ENCODE measurements around the gene DEAF1.

The DEAF1 gene

GRCh38 chr11:722346-722811 is 27.4 kb upstream of the DEAF1 start:
- no peak overlapping the region for H3K27ac ChIP-seq
- DNase-seq (ENCODE audit: low read depth, low spot score) = no peak

GRCh38 chr11:721741-722345 is 26.8 kb upstream of the DEAF1 start:
- DNase-seq (ENCODE audit: low read depth, low spot score) = no peak
- H3K27ac ChIP-seq = no peak overlapping the region

DNA sequence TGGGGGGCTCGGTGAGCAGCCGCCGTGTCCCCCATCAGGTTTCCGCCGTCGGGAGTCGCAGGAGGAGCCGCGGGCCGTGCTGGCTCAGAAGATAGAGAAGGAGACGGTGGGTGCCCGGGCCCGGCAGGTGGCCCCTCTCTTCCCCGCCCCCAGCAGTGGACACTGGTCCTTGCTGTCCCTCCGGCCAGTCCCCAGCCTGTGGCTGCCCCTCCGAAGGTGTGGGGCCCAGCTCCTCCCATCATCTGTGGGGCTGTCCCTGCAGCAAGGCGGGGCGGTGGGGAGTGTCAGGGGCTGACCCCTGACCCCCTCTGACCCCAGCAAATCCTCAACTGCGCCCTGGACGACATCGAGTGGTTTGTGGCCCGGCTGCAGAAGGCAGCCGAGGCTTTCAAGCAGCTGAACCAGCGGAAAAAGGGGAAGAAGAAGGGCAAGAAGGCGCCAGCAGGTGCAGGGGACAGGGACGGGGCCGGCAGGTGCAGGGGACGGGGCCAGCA is 26.3 kb upstream of the DEAF1 start:
- no peak for DNase-seq (ENCODE audit: low read depth, low spot score)

GRCh38 chr11:720642-721246 is 25.7 kb upstream of the DEAF1 start:
- no peak overlapping the region for H3K27ac ChIP-seq
- DNase-seq (ENCODE audit: low read depth, low spot score) = no peak

More for the DNA sequence above, 26.3 kb upstream of the DEAF1 start:
- H3K27ac ChIP-seq = no peak overlapping the region

GRCh38 chr11:720017-720641 is 25.1 kb upstream of the DEAF1 start:
- DNase-seq (ENCODE audit: low read depth, low spot score) = no peak
- no peak overlapping the region for H3K27ac ChIP-seq

DNA sequence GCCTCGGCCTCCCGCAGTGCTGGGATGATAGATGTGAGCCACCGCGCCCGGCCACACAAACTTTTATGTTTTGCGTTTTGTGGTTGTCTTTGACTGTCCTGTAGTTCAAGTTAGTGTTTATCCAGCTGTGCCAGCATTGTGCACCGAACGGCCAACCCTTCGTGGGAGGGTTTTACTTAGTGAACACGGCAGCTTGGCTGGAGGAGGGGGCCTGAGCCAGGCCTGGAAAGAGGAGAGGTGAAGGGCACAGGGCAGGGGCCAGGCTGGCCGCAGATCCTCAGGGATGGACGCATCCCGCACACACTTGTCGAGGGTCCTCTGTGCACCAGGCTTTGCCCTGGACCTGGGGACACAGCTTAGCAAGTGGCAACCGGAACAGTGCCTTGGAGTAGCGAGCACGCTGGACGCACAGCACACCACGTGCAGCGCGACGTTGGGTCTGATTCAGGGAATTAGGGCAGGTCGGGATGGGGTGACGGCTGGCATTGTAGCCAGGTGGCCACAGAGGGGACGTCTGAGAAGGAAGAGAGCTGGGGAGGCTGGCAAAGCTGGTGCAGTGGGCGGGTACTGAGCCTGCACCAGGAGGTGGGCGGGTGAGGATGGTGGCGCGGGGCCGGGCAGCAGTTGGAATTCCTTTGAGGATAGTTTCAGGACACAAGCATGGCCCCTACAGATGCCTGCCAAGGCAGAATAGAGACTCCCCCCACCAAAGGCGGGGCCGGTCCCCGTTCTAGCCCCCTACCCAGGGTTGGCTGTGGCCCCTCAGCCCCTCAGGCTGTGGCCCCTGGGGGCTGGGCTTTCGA is 24.4 kb upstream of the DEAF1 start:
- no peak overlapping the region for H3K27ac ChIP-seq
- DNase-seq (ENCODE audit: low read depth, low spot score) = no peak

GRCh38 chr11:714436-714835 is 19.4 kb upstream of the DEAF1 start:
- no peak for DNase-seq (ENCODE audit: low read depth, low spot score)
- no peak overlapping the region for H3K27ac ChIP-seq

DNA sequence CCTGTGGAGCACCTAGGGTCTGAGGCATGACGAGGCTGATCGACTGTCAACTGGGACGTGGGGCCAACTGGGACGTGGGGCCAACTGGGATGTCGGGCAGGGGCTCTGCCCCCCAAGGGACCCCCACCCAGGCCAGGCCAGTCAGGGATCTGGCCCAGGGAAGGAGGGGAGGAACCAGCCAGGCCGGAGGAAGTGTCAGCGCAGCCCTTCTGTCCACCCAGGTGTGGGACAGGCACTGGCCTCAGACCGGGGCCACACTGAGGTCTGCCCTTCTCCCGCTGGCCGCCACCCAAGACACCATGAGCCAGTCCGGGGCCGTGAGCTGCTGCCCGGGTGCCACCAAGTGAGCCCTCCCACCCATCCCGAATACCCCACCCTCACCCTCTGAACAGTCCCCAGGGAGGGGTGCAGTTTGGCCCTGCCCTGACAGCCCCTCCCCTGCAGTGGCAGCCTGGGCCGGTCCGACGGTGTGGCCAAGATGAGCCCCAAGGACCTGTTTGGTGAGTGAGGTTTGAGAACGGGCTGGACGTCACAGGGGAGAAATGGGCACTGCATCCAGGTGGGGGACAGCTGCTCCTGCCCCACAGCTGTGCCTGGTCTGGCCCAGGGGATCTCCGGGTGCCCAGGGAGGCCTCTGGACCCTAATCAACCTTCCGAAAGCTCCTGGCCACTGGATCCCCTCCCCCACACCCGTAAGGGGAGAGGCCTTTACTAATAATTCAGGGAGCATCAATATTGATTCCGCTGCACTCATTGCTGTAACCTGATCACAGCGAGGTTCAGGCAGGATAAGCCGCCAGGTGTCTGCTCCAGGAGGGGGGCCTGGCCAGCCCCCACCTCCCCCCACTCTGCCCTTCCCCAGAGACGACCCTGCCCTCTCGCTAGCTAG is 14.3 kb upstream of the DEAF1 start:
- H3K27ac ChIP-seq = no peak overlapping the region
- DNase-seq (ENCODE audit: low read depth, low spot score) = no peak

DNA sequence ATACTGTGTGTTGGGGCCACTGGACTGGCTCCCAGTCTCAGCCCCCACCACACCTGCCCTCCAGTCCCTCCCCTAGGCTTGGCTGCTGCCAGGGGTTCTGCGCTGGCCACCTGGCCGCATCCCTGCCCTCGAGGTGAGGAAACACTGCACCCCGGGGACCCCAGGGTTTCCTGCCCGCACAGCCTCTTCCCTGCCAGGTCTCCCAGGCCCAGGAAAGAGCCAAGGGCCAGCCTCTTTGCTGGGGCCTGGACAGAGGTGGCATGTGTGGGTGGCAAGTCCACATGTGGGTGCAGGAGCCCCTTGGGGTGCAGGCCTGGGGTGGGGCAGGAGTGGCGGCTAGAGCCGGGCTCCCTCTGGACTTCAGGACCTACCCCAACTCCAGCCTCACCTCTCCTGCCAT is 13.5 kb upstream of the DEAF1 start:
- peak overlapping the region; percentile 94 for H3K27ac ChIP-seq
- no peak for DNase-seq (ENCODE audit: low read depth, low spot score)

DNA sequence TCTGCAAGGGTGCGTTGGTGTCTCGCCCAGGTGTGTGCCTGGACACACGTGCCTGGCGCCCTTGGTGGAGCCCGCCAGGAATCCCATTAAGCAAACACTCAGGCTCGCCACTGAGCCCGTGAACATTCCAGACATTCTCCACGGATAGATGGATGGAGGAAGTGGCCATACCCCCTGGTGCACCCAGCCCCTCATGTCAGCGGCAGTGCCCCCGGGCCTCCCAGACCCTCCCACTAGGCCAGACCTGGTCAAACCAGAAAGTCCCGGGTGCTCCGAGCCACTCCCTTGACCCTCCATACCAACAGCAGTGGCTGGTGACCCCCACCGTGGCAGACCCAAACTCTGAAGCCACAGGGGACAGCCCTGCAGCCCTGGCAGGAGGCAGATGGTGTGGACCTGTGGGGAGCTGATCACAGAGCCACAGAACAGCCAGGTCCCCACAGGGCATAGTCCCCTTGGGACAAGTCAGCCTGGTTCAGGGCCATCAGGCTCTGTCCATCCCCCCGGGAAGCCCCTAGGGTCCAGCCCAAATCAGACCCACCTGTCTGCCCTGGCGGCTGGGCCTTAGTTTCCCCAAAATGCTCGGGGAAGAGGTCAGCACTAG is 12.9 kb upstream of the DEAF1 start:
- peak overlapping the region; percentile 94 for H3K27ac ChIP-seq
- DNase-seq (ENCODE audit: low read depth, low spot score) = no peak

GRCh38 chr11:706957-707816 is 12.2 kb upstream of the DEAF1 start:
- H3K27ac ChIP-seq = peak overlapping the region; percentile 94
- DNase-seq (ENCODE audit: low read depth, low spot score) = no peak

DNA sequence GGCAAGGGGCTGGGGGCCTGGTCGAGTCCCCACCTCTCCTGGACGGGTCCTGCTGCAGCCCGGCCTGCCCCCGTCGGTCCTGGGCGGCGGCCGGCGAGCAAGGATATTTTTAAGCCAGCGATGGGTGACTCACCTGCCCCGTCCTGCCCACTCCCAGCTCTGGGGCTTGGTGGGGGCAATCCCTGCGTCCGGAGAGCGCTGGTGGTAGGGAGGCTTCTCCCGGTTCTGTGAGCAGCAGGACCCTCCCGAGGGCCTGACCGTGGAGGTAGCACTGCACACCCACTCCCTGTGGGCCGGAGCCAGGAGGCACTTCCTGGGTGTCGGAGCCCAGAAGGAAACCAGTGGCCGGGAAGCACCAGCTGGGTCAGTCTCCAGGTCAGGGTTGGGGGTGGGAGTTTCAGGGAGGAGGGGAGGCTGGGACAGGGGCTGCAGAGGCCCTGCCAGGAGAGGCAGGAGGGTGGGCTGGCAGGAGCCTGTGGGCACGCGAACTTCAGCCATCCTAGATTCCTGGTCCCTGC is 11.5 kb upstream of the DEAF1 start:
- peak overlapping the region; percentile 94 for H3K27ac ChIP-seq
- DNase-seq (ENCODE audit: low read depth, low spot score) = no peak

DNA sequence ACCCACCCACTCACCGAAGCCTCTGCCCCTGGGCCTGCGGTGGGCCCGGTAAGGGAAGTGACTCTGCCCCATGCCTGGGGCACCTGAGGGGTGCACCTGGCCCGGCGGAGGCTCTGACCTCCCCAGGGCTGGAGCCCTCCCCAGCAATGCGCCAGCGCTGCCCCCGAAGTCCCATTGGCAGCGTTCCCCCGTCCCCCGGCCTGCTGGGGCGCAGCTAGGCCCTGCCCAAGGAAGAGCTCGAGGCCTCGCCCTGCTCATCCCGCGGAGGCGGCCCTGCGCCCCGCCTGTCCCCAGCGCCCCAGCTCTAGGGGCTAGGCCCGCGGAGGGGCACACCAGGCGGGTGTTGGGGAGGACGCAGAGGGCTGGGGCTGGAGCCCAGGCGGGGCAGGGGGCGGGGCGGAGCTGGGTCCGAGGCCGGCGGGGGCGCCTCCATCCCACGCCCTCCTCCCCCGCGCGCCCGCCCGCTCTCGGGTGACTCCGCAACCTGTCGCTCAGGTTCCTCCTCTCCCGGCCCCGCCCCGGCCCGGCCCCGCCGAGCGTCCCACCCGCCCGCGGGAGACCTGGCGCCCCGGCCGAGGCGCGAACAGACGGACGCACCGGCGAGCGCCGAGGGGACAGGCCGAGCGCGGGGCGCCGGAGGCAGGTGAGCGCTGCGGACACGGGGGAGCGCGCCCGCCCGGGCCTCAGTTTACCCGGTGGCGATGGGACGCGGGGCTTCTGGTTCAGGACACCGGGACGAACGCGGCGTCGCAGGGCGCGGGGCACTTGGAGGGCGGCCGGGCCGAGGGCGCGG is 10.8 kb upstream of the DEAF1 start, which contains the start of gene EPS8L2:
TSS of gene EPS8L2 (plus strand) at position 586 of the 793 bp plus-strand sequence. CDS start 3,177 bp downstream, outside the sequence.
- H3K27ac ChIP-seq = peak within 1 kb of the TSS; percentile 94
- no peak for DNase-seq (ENCODE audit: low read depth, low spot score)

- no peak for DNase-seq (ENCODE audit: low read depth, low spot score)
- peak overlapping the region; percentile 94 for H3K27ac ChIP-seq
These were observed 10.0 kb upstream of the DEAF1 start for GRCh38 chr11:704781-705645.

DNA sequence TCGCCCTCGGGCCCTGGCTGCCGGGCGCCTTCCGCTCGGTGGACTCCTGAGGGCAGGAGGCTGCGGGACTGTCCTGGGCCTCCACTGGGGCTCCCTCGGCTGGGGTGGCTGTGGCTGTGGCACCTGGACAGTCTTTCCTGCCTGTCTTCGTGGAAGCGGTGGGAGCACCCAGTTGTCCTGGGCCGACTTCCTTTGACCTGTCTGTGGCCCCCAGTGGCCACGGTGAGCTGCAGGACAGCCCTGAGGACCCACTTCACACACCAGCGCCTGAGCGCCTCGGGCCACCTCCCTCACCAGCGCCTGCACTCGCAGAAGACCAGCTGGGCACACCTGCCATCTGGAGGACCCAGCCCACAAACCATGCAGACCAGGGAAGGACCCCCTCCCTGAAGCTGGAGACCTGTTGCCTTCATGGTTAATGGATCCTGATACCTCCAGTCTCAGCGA is 9.2 kb upstream of the DEAF1 start:
- peak overlapping the region; percentile 94 for H3K27ac ChIP-seq
- no peak for DNase-seq (ENCODE audit: low read depth, low spot score)

GRCh38 chr11:703506-703905 is 8.5 kb upstream of the DEAF1 start:
- H3K27ac ChIP-seq = peak overlapping the region; percentile 94
- DNase-seq (ENCODE audit: low read depth, low spot score) = no peak

Data from epithelial cell of prostate (primary cell).